ENCODE measurements around the gene GLO1.

GLO1 gene

GRCh38 chr6:38686270-38687042 is 16.5 kb downstream of the GLO1 start (continued):
- TF ChIP-seq PATZ1 (CRISPR knock-in tag; IDR thresholded peaks at IDR 0.05; ENCODE audit: borderline replicate concordance) (no peak), ZFP30 (CRISPR knock-in tag; IDR thresholded peaks at IDR 0.05) (no peak), ZNF70 (CRISPR knock-in tag; IDR thresholded peaks at IDR 0.05) (no peak)

GRCh38 chr6:38684904-38685303 is 18.0 kb downstream of the GLO1 start:
- no peak for ATAC-seq
- TF ChIP-seq PATZ1 (CRISPR knock-in tag; IDR thresholded peaks at IDR 0.05; ENCODE audit: borderline replicate concordance) (no peak), OSR1 (CRISPR knock-in tag; IDR thresholded peaks at IDR 0.05) (no peak), ZC3H10 (CRISPR knock-in tag; IDR thresholded peaks at IDR 0.05) (no peak), CSRNP3 (CRISPR knock-in tag; IDR thresholded peaks at IDR 0.05) (no peak), SNAI2 (CRISPR knock-in tag; IDR thresholded peaks at IDR 0.05) (no peak), PPARA (CRISPR knock-in tag; IDR thresholded peaks at IDR 0.05; ENCODE audit: borderline replicate concordance) (no peak), ARNTL (CRISPR knock-in tag; IDR thresholded peaks at IDR 0.05; ENCODE audit: borderline replicate concordance, low read depth) (no peak)

GRCh38 chr6:38684237-38684636 is 18.7 kb downstream of the GLO1 start:
- TF ChIP-seq CREB5 (CRISPR knock-in tag; IDR thresholded peaks at IDR 0.05; ENCODE audit: low read depth): no peak
- no peak for TF ChIP-seq RARB (CRISPR knock-in tag; IDR thresholded peaks at IDR 0.05)
- TF ChIP-seq CSDC2 (CRISPR knock-in tag; IDR thresholded peaks at IDR 0.05): no peak
- no peak for TF ChIP-seq OSR1 (CRISPR knock-in tag; IDR thresholded peaks at IDR 0.05)
- no peak for TF ChIP-seq ZNF70 (CRISPR knock-in tag; IDR thresholded peaks at IDR 0.05)
- TF ChIP-seq TOX (CRISPR knock-in tag; IDR thresholded peaks at IDR 0.05; ENCODE audit: borderline replicate concordance): no peak
- no peak for TF ChIP-seq ZFP3 (CRISPR knock-in tag; IDR thresholded peaks at IDR 0.05)
- TF ChIP-seq ZC3H10 (CRISPR knock-in tag; IDR thresholded peaks at IDR 0.05): no peak
- TF ChIP-seq ISL1 (CRISPR knock-in tag; IDR thresholded peaks at IDR 0.05): no peak
- no peak for TF ChIP-seq ESRRG (CRISPR knock-in tag; IDR thresholded peaks at IDR 0.05)
- no peak for TF ChIP-seq SNAI2 (CRISPR knock-in tag; IDR thresholded peaks at IDR 0.05)
- TF ChIP-seq ZNF8 (CRISPR knock-in tag; IDR thresholded peaks at IDR 0.05): no peak
- TF ChIP-seq GLIS3 (CRISPR knock-in tag; IDR thresholded peaks at IDR 0.05): no peak
- ATAC-seq: no peak

GRCh38 chr6:38681850-38682249 is 21.1 kb downstream of the GLO1 start:
- no peak for ATAC-seq
- TF ChIP-seq ZNF8 (CRISPR knock-in tag; IDR thresholded peaks at IDR 0.05) (no peak), POU6F1 (CRISPR knock-in tag; IDR thresholded peaks at IDR 0.05; ENCODE audit: borderline replicate concordance, low read depth) (no peak), ESRRG (CRISPR knock-in tag; IDR thresholded peaks at IDR 0.05) (no peak), TCF4 (CRISPR knock-in tag; IDR thresholded peaks at IDR 0.05; ENCODE audit: borderline replicate concordance) (no peak), ZFP30 (CRISPR knock-in tag; IDR thresholded peaks at IDR 0.05) (no peak), OSR1 (CRISPR knock-in tag; IDR thresholded peaks at IDR 0.05) (no peak)

Data from SK-N-SH treated with all-trans-retinoic acid at 6 μM for 48 hours (cell line).